ENCODE measurements around the gene CYTH4. TPM values are rescaled to one million over a fixed set of nuclear protein-coding genes. Genes with fewer than 3 reads are reported as not detected.
A peak's percentile ranks its signal among the peaks of the same experiment; 100 is the strongest.

The CYTH4 gene
- total RNA-seq, 1 donor from 2014 or later = under 0.01 TPM

DNA sequence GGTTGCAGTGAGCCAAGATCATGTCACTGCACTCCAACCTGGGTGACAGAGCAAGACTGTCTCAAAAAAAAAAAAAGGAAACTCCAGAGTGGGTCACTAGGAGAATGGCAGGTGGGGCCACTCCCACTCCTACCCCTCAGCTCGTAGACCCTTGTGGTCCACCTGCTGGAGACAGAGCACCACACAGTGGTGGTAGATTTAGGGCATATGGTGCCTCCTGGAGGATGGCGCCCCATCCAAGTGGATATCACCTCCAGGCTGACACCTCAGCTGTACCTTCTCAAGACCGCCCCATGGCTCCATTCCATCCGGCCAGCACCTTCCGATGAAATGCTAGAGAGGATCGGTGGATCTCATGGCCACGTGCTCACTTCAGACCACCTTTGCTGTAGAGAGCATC lies 6.2 kb downstream of the CYTH4 start:
- DNase-seq (ENCODE audit: low read depth, low spot score) = no peak

DNA sequence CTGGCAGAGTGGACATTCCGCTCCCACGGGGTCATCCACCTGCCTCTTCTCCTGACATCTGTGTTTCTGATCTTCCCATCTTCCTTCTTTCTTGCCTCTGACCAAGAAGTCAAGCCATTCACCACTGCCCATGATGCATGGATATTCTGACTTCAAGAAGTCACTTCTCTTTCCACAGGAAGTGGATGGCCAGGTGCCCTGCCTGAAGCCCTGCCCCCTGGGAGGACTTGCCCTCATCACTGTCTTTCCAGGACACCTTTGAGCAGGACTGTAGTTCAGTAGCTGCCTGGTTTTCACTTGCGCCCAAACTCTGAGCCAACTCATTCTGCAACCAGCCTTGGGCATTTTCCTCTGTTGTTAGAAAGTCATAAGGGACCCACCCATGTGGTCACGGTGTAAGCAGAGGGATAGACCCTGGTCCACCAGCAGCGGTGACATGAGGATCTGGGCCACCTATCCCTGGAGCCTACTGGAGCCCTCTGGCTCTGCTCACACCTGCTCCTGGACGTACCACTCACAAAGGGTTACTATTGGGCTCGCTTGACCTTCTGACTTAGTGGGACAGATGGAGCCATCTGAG lies 6.9 kb downstream of the CYTH4 start:
- DNase-seq (ENCODE audit: low read depth, low spot score) = no peak

DNA sequence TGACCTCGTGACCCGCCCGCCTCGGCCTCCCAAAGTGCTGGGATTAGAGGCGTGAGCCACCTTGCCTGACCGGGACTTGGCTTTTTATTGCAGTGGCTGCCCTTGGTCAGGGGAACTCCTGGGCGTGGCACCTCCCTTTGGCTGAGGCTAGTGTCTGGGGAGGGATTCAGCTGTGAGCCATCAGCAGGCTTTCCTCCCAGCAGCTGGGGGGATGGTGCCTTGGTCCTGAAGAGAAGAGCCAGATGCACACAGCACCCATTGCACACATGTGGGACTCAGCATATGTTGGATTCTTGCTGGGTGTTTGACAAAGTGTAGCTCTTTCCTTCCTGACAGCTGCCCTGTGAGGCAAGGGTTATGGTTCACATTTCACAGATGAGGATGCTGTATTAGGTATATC lies 8.4 kb downstream of the CYTH4 start:
- DNase-seq (ENCODE audit: low read depth, low spot score) = no peak

DNA sequence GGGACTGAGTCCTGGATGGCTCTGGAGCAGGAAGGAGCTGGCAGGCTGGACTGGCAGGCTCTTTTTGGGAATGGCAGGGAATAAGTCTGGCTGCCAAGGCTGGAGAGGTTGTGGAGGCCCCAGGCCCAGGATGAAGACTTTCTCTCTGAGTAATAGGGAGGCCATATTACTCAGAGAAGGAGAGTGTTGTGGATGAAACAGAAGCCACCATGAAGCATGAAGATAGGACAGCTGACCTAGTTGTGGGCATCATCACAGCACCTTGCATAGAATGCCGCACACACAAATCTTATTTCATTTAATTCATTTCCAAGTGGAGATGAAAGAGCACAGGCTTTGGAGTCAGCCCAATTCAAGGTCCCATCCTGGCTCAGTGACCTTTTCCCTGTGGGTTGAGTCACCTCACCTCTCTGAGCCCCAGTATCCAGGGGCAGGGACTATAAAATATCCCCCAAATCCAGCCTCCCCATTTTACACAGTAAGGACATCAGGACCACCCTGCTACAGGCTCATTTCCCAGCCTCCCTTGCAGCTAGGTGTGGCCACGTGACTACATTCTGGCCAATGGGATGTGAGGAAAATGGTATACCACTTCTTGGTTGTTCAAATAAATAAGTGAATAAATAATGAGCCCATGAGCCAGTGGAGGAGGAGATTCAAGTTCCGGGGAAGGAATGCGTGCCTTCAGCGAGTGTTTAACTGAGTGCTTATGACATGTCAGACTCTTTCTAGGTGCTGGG lies 9.4 kb downstream of the CYTH4 start:
- DNase-seq (ENCODE audit: low read depth, low spot score) = no peak

DNA sequence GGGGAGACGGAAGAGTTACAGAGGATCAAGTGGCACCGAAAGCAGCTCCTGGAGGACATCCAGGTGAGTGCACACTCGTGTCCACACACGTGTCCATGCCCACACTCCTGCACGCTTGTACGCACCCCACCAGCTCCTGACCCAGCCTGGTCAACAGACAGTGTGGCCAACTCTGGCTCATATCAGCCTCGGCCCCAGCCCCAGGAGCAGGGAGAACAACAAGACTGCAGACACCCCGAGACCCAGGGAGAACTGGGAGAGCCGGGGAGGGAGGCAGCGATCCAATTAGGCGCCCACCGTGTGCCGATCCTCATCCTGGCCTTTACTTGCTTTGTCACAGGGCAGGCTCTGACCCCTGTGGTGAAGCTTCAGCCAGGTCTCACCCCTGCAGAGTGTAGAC lies 10.3 kb downstream of the CYTH4 start:
- DNase-seq (ENCODE audit: low read depth, low spot score) = no peak

DNA sequence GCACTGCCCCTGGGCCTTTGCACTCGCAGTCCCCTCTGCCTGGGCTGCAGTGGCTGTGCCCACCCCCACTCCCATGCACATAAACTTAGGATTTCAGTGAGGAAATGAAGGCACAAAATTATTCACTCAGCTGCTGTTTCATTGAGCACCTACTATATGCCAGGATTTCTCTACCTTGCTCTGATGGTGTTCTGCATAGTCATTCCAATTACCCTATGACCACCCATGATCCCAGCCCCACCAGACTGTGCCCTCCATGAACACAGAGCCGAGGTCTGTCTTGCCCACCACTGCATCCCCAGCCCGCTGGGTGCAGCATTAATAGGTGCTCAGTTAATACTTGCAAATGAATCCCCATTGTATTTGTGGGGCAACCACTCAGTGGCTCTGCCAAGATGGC lies 10.9 kb downstream of the CYTH4 start:
- DNase-seq (ENCODE audit: low read depth, low spot score) = no peak

DNA sequence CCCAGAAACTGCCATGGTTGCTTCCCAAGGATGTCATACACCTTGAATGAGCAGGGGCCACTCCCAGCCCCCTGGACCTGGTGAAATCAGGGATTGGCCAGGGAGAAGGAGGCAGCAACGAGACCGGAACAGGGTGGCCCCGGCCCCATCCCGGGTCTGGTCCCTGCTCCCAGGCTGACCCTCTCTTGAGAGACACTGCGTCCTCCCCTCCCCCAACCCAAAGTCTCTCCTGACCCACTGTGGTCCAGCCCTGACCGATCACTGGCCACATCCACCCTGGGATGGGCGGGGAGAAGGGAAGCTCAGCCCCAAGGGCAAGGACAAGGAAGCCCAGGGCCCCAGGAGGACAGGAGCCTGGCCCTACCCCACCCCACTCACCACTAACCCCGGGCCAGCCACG lies 12.4 kb downstream of the CYTH4 start:
- DNase-seq (ENCODE audit: low read depth, low spot score) = no peak

DNA sequence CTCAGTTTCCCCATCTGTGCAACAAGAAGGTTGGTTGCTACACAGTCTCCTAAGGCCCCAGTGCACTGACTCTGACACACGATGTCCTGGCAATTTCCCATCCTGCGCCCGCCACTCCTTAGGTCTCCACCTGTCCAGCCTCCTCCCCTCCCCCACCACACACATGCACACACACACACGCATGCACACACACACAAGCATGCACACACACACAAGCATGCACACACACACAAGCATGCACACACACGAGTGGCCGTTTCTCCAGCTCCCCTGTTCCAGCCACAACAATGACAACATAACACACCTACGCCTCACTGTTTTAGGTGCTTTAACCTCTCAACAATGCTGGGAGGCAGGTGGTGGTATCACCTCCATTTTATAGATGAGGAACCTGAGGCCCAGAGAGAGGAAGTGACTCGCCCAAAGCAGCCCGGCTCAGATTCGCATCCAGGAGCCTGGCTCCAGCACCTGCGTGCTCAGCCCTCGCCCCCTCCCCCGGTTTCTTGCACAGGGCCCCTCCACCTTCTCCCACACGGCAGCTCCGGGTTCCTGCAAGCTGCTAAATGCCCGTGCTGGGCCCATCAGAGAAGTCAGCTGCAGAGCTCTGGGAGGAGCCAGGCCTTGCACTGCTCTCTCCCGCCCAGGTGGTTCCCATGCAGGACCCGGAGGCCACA lies 13.0 kb downstream of the CYTH4 start:
- DNase-seq (ENCODE audit: low read depth, low spot score) = no peak

DNA sequence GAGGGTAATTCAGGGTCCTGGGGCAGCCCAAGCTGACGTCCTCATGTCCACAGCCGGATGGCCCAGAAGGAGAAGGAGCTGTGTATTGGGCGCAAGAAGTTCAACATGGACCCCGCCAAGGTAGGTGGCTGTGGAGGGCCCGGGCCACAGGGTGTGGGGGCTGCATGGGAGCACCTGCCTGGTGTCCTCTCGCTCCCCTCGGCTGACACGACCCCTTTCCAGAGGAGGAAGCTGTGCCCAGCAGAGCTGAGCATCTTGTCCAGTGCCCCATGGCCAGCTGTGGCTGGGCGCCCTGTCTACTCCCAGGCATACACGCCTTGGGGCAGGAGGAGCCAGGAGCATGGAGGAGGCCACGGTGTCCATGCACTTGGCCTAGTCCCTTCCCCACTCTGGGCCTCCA lies 13.6 kb downstream of the CYTH4 start:
- DNase-seq (ENCODE audit: low read depth, low spot score) = no peak

DNA sequence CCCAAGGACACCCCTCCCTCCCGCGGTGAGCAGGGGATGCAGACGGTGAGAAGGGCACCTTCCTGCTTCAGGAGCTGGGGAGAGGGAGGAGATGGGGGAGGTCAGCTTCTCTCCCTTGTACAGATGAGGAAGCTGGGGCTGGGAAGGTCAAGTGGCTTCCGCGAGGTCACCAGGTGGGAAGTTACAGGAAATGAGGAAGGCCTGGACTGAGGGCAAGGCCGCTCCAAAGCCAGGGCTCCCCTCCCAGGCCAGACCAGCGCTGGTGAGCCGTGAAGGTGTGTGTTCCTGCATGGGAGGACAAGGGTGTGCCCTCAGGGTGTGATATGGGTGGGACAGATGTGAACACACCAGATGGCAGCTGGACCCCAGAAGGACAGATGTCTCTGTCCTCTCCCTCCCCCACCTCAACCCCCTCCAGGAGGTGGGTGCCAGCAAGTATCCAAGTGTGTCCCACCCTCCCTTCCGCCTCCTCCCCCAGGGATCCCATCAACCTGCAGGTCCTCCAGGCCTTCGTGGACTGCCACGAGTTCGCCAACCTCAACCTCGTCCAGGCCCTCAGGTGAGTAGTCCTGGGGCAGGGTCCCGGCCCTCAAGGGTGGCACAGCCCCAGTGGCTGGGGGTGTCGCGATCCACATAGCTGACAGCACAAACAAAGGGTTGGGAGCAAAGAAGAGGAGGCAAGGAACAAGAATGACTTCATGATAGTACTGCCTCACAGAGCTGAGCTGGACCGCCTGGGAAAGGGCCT lies 16.6 kb downstream of the CYTH4 start:
- DNase-seq (ENCODE audit: low read depth, low spot score) = no peak

DNA sequence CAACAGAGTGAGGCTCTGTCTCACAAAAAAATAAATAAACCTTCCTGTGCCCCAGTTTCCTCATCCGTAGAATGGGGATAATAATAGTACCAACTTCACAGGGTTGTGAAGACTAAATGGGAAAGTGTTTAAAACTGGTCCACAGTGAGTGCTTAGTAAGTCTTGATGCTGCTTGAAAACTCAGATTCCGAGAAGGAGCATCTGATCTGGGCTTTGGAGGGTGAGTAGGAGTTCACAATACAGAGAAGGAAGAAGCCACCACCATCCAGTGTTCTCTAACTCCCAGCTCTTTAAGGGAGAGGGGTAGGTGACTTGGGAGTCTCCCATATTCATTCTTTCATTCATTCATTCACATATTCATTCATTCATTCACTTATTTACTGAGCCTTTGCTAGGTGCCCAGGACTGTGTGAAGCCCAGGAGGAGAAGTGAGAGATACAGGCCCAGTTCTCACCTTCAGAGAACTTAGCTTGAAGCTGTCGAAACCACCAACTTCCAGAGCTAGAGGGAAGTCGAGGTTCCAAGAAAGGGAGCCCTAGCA lies 17.7 kb downstream of the CYTH4 start:
- no peak for DNase-seq (ENCODE audit: low read depth, low spot score)

DNA sequence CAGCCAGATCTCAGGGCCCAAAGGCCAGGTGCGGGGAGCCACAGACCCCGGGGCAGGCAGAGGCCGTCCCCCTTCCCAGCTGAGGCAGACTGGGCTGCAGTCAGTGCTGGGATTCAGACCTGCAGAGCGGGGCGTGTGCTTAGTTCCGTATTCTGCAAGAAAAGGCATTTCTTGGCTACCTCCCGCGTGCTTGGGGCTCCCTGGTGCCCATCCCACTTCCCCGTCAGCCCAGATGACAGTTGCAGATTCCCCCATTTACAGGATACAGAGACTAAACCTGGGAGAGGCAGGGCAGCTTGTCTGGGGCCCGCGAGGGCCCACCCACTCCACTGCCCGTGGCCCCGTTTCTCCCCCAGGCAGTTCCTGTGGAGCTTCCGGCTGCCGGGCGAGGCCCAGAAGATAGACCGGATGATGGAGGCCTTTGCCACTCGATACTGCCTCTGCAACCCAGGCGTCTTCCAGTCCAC lies 18.3 kb downstream of the CYTH4 start:
- no peak for DNase-seq (ENCODE audit: low read depth, low spot score)

DNA sequence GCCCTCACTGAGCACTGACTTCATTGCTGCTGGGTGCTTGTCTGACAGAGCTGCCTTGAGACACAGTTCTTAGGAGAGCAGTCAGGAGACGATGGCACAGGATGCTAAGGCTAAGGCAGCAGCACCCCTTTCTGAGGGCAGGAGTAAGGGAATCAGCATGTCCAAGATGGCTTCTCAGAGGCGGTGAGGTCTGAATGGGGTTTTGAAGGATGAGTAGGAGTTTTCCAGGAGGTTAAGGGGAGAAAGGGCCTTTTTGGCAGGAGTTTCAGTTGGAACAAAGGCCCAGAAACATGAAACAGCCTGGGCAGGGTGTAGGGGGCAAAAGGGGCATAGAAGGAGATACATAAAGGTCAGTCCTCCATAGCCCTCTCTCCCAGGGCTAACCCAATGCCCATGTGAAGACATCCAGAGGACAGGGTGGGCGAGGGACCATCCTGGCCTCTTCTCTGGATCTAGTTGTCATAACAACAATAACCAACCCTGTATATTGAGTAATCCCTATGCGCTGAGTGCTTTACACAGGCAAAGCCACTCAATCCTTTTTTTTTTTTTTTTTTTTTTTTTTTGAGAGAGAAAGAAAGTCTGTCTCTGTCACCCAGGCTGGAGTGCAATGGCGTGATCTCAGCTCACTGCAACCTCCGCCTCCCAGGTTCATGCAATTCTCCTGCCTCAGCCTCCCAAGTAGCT lies 19.0 kb downstream of the CYTH4 start:
- no peak for DNase-seq (ENCODE audit: low read depth, low spot score)

DNA sequence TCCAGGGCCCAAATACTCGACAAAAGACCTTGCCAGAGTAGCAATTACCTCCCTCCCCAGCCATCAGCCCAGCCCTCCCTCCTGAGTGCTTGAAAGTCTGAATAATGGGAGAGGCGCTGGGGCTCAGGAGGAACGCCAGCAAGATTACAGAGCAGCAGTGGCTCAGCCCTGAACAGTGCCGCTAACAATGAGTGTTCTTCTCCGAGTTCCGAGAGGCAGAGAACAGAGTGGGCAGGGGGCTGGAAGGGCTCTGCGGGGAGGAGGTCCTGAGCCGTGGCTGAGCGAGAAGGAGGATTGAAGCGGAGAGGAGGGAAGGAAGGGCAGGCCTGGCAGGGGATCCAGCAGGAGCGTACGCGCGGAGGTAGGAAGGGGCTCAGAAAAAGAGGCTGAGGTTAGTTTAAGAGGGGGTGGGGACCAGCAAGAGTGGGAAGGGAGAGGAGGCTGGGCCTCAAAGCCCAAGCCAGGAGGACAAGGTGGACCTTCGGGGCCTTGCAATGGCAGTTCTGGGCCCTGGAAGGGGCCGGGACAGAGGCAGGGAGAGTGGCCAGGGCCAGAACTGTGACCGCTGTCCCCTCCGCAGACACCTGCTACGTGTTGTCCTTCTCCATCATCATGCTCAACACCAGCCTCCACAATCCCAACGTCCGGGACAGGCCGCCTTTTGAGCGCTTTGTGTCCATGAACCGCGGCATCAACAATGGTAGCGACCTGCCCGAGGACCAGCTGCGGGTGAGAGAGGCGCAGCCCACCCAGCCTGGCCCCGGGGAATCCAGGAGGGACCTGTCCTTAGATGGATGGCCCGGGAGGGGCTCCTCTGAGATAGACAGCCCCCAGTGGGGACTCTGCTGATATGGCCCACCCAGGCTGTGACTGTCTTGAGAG lies 20.6 kb downstream of the CYTH4 start:
- DNase-seq (ENCODE audit: low read depth, low spot score) = no peak

DNA sequence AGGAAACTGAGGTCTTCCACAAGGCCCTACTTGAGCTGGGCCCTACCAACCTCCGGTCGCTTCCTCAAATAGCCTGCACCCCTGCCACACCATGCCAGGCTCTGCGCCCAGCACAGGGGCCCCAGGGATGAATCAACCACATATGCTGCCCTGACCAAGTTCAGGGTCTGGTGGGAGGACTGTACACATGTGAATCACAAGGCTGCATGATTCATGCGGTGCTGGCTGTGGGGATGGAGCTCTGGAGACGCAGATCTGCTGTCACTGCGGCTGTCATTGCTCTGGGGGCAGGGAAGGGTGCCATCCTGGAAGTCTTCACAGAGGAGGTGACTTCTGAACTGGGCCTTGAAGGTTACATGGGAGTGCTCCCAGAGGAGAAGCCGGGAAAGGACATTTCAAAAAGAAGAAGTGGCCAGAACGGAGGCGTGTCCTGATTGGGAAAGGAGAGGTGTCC lies 21.5 kb downstream of the CYTH4 start:
- peak; percentile 35 for DNase-seq (ENCODE audit: low read depth, low spot score)

DNA sequence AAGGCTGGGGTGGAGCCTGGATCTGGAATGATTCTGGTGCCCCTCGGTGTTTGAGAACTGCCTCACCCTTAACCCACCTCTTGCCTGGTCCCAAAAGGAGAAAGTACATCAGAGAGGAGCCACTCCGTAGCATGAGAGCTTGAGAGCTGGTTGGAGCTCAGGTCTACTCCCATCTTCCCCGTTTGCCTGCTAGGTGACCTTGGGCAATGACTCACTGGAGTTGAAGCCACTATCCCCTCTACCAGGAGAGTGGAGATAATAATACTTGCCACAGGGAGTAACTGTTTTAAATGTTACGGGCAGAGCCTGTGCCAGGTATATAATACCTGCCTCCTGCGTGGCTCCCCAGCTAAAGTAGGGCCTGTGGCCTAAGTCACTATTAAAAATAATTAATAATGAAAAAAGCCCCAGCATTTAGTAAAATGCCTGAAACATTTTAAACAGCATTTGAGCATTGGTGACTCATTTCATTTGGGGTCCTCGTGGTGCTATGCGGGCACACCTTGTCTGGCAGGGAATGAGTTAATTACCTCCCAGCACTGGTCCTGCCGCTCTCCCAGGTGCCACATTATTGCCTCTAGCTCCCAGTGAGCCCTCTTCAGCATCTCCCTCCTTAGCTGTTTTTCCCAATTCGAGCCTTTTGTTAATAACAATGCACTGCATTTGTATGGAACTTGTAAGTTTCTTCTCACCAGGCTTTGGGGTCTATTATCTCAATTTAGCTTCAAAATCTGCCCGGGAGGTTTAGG lies 22.5 kb downstream of the CYTH4 start:
- DNase-seq (ENCODE audit: low read depth, low spot score) = no peak

DNA sequence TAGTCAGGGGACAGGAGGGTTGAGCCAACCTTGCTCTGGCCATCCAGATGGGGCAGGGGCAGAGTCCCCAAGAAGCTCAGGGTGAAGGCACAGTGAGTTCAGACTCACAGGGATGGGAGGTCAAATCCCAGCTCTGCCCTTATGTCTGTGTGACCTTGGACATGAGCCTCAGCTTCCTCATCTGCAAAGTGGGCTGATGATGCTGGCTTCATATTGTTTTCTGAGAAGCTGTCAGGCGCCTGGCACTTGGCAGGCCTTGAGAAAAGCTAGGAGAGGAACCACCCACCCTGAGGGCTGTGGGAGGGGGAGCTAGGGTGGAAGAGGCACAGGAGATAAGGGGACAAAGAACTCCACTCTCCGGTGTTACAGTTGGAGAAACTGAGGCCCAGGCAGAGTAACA lies 23.6 kb downstream of the CYTH4 start:
- DNase-seq (ENCODE audit: low read depth, low spot score) = no peak

DNA sequence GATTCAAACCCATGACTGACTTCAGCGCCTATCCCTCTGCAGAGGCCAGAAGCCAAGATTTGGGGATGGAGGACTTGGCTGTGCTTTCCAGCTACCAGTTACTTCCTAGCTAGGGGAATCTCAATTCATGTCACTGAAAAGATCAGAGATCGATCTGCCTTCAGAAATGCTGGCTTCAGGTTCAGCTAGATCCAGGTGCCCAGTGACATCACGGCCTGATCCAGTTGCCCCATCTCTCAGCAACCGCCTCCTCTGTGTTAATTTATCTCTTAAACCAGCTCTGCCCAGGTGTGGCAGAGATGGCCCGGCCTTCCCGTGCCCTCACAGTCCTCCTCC lies 24.2 kb downstream of the CYTH4 start:
- no peak for DNase-seq (ENCODE audit: low read depth, low spot score)

DNA sequence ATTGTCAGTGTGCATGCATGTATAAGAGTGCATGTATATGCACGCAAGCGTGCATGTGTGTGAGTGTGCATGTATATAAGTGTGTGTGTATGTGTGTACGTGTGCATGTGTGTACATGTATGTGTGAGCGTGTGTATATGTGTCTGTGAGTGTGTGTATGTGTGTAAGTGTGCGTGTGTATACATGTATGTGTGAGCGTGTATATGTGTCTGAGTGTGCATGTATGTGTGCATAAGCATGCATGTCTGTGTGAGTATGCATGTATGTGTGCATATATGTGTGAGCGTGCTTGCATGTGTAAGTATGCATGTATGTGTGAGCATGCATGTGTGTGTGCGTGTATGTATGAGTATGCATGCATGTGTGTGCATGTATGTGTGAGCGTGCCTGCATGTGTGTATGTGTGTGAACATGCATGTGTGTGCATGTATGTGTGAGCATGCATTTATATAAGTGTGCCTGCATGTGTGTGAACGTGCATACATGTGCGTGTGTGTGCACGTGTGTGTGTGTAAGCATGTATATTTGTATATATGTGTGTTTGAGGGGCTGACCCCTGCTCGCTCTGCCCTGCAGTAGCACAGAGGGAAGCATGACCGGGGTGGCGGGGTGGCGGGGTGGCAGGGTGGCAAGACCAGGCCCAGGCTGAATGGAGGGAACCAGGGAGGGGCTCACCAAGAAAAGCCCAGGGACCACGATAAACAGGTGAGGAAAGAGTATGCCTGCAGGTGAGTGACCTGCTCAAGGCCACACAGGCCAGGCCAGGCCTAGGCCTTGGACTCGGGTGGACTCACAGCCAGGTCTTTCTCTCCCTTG lies 26.3 kb downstream of the CYTH4 start:
- no peak for DNase-seq (ENCODE audit: low read depth, low spot score)
